Measurements from ENCODE around the gene TCF7L1. TPM values are rescaled to one million over a fixed set of nuclear protein-coding genes. Genes with fewer than 3 reads are reported as not detected.

The TCF7L1 gene, protein sequence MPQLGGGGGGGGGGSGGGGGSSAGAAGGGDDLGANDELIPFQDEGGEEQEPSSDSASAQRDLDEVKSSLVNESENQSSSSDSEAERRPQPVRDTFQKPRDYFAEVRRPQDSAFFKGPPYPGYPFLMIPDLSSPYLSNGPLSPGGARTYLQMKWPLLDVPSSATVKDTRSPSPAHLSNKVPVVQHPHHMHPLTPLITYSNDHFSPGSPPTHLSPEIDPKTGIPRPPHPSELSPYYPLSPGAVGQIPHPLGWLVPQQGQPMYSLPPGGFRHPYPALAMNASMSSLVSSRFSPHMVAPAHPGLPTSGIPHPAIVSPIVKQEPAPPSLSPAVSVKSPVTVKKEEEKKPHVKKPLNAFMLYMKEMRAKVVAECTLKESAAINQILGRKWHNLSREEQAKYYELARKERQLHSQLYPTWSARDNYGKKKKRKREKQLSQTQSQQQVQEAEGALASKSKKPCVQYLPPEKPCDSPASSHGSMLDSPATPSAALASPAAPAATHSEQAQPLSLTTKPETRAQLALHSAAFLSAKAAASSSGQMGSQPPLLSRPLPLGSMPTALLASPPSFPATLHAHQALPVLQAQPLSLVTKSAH
- total RNA-seq: 6.7 and 6.8 TPM in 2 replicates

DNA sequence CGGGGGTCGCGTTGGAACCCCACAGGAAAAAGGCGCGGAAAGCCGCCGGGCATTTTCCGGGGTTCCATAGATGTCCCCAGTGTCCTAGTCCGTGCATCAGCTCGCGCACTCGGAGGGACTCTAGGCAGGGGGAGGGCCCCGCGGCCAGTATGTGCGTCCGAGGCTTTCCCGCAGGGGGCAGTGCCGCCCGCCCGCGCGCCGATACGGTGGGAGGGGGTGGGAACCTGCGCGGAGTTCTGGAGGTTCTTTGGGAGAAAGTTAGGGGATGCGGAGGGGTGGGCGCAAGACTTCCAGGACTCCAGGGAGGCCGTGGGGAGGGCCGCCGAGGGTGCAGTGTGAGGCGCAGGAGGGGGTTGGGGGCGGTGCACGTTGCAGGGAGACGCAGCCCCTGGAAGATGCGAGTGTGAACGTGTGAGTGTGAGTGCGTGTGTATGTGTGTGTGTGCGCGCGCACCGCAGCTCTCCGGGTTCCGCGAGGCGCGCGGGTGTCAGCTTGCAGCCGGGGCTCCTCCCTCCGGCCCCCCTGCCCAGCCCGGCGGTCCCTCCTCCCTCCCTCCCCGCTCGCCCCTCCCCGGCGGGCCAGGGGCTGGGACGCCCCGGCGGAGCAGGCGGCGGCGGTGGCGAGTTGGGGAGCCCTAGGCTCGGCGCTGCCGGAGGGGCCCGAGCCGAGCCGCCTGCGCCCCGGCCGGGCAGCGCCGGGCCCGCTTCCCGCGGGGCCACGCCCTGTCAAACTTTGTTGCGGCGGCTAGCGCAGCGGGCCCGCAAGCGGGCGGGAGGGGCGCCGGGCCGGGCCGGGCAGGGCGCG is at the start of gene TCF7L1:
Gene TCF7L1, plus strand, starts transcription at position 559 of the 804 bp plus-strand sequence. CDS start 293 bp downstream, outside the sequence.

DNA sequence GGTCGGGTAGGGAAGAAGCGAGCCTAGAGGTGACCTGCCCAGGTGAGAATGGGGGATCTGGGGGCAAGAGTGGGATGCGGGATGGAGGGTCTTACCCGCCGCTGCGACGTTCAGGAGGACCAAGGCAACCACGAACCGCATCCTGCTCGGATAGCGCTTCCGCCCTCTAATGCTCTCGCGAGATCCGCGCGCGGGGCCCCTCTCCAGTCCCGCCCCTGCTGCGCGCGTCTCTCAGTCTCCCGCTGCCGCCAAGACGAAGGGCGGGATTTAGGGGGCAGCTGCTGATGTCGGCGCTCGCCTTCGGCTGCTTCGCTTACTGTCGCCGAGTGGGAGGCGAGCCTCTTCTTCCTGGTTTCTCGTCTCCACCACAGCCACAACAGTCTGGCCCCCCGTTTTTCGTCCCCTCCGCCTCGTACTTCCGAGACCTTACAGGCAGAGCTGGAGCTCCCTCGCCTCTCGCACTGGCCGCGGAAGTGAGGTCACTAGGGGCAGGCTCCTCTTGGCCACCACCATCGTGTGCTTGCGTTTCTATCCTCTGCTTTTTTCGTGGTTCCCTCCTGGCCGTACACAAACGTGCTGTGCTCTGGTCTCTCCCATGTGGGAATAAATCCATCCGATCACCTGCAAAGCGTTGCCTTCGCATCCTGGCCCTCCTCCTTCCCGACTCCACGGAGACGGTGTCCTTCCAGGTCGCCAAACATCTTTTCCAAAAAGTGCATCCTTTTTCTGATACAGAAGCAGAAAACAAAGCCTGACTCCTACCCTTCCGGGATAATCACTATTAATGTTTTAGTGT is 194.8 kb downstream of the TCF7L1 start, which contains the start of gene TGOLN2:
Gene TGOLN2, minus strand, starts transcription at position 168 of the 796 bp plus-strand sequence. Its CDS starts 27 bp downstream, at position 141.

DNA sequence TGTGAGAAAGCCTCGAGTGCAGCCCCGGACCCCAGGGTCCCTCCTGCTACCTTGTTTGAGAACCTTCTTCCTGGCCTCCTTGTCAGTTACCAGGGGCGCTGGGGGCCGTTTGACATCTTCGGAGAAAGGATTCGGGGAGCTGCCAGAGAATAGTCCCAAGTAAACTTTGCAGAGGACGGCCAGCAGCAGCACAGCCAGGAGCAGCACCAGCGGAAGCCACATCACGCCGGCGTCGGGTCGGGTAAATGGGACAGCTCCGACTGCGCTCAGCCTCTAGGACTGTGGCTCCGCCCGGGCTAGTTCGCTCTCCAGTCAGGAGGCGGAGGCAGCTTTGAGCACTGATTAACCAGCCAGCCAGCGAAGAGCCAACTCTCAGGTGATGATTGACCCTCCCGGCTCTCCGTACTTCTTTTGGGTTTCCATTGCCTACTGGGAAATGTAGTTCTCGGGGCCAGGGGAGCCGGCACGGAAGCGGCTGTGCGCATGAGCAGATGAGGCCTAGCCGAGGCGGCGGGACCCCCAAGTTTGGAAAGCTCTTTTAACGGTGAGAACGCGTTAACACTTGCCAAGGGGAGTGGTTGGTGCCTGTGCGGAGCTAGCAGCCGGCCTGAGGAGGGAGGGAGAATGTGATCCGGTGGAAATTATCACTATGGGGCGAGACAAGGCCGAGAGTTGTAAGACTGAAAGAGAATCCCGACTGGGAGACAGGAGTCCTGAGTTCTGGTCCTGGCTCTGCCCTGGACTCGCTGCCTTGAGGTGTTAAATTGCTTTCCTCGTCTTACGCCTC is 221.3 kb downstream of the TCF7L1 start, which contains the start of the genes ELMOD3 and RETSAT:
Gene ELMOD3, plus strand, starts transcription at position 484 of the 787 bp plus-strand sequence. CDS start 2,430 bp downstream, outside the sequence.
Gene RETSAT, minus strand, starts transcription at position 243 of the 787 bp plus-strand sequence. Its CDS starts 21 bp downstream, at position 222.

Other genes starting within 250 kb of the TCF7L1 start
- 7,729 and 8,452 TPM in 2 replicates for gene TMSB10, start 227.7 kb upstream of the TCF7L1 start, total RNA-seq
- 32.8 and 36.9 TPM in 2 replicates for gene KCMF1, start 162.2 kb upstream of the TCF7L1 start, total RNA-seq
- 79.9 and 102 TPM in 2 replicates for gene TGOLN2, start 194.6 kb downstream of the TCF7L1 start, total RNA-seq
- gene RETSAT, start 221.1 kb downstream of the TCF7L1 start, total RNA-seq: 28.6 and 42.2 TPM in 2 replicates
- 4.8 and 7.2 TPM in 2 replicates for gene ELMOD3, start 221.4 kb downstream of the TCF7L1 start, total RNA-seq

Measured in cardiac ventricle fibroblast (primary cell).